HCT116 (cell line): ENCODE results near the gene SMC1B. TPM values are rescaled to one million over a fixed set of nuclear protein-coding genes. Genes with fewer than 3 reads are reported as not detected.

Experiments
- ATAC-seq: fragments of 200-7000 bp; cut with Tn5 transposase; 2 replicates; pipeline ENCODE4 v1.9.1; 2020; ENCODE audit warnings: mild to moderate bottlenecking, moderate library complexity
- BruUV-seq: library from RNA; stranded (reverse); fragments of 400-500 nt; replicated peaks from 2 replicates; lab custom pipeline; 2021; lab: Mats Ljungman, UMichigan
- CTCF ChIA-PET: fragments of 300-600 bp; sonication (Branson Sonifier 250); formaldehyde crosslinking; loops from one replicate; lab custom pipeline; 2021; ENCODE audit warnings: antibody characterized with exemption; lab: Charles Lee
- POLR2A ChIA-PET: fragments of 300-600, 350-600 bp; sonication (Branson Sonifier 250); formaldehyde crosslinking; loops from one replicate; lab custom pipeline; 2021; ENCODE audit warnings: antibody characterized with exemption; lab: Charles Lee
- RAD21 ChIA-PET, 2 experiments: fragments of 300-600 bp; sonication (Branson Sonifier 250); formaldehyde crosslinking; loops; one replicate each; lab custom pipeline; 2023; ENCODE audit warnings: low total read pairs in 2 of 2; ENCODE audit not compliant: uncharacterized antibody in 2 of 2, unreplicated experiment in 2 of 2, low non-redundant PET in 1 of 2; lab: Charles Lee
- DNase-seq: peaks from one replicate; pipeline ENCODE4 v3.0.0-alpha.2; 2010; ENCODE audit warnings: low read depth, low spot score
- H2AFZ ChIP-seq: fragments of 200-600 bp; shearing (Covaris generic), sonication (generic); 2 replicates; pipeline ENCODE4 v1.6.1; 2017; ENCODE audit warnings: low read depth, mixed run types, mixed read lengths, antibody characterized with exemption, low read length; ENCODE audit not compliant: poor library complexity, severe bottlenecking
- H3K27ac ChIP-seq: 2 replicates; pipeline ENCODE4 v1.5.1; 2012; ENCODE audit warnings: low read depth, low read length
- H3K27me3 ChIP-seq: fragments of 200-600 bp; sonication (generic); 2 replicates; pipeline ENCODE4 v1.6.1; 2016; ENCODE audit warnings: mixed run types, low read length, mixed read lengths; ENCODE audit not compliant: insufficient read depth
- H3K36me3 ChIP-seq, 2 experiments: fragments of 200-500 bp in 1 of 2; fragments of 200-600 bp in 1 of 2; sonication (Bioruptor generic) in 1 of 2; sonication (generic) in 1 of 2; 2 replicates each; pipeline versions ENCODE4 v1.5.1 to v1.6.1; 2014 to 2016; ENCODE audit warnings: low read length in 2 of 2, inconsistent platforms in 1 of 2, mixed read lengths in 1 of 2, mixed run types in 1 of 2; ENCODE audit not compliant: insufficient read depth in 2 of 2, control insufficient read depth in 1 of 2
- H3K4me1 ChIP-seq, 2 experiments: fragments of 200-600 bp in 1 of 2; sonication (generic) in 1 of 2; 2 replicates each; pipeline versions ENCODE4 v1.5.1 to v1.6.1; 2012 to 2017; ENCODE audit warnings: low read length in 2 of 2, inconsistent platforms in 1 of 2, mild to moderate bottlenecking in 1 of 2, mixed read lengths in 1 of 2, mixed run types in 1 of 2, moderate library complexity in 1 of 2; ENCODE audit not compliant: insufficient read depth in 2 of 2, control insufficient read depth in 1 of 2
- H3K4me2 ChIP-seq: fragments of 200-600 bp; sonication (generic); 2 replicates; pipeline ENCODE4 v1.6.1; 2017; ENCODE audit warnings: mixed run types, low read length, mixed read lengths
- H3K4me3 ChIP-seq, 2 experiments: fragments of 200-600 bp in 1 of 2; sonication (generic) in 1 of 2; replicated peaks in 1 of 2; 2 replicates each; pipeline ENCODE4 v1.5.1; 2011 to 2016; ENCODE audit warnings: low read length in 2 of 2, control low read depth in 1 of 2, low read depth in 1 of 2, mild to moderate bottlenecking in 1 of 2, mixed read lengths in 1 of 2, mixed run types in 1 of 2
- H3K79me2 ChIP-seq: fragments of 200-600 bp; sonication (generic); 2 replicates; pipeline ENCODE4 v1.6.1; 2017; ENCODE audit warnings: mild to moderate bottlenecking, mixed run types, low read length, moderate library complexity, mixed read lengths; ENCODE audit not compliant: insufficient read depth
- H3K9ac ChIP-seq: fragments of 200-600 bp; sonication (generic); 2 replicates; pipeline ENCODE4 v1.6.1; 2016; ENCODE audit warnings: low read length, mixed read lengths
- H3K9me2 ChIP-seq: fragments of 200-600 bp; sonication (generic), shearing (Covaris generic); 2 replicates; pipeline ENCODE4 v1.6.1; 2017; ENCODE audit warnings: mixed run types, mild to moderate bottlenecking, moderate library complexity; ENCODE audit not compliant: insufficient read depth
- H3K9me3 ChIP-seq, 2 experiments: fragments of 200-500 bp in 1 of 2; fragments of 200-600 bp in 1 of 2; sonication (Bioruptor generic) in 1 of 2; sonication (generic) in 1 of 2; 2 replicates each; pipeline ENCODE4 v1.6.1; 2014 to 2017; ENCODE audit warnings: low read length in 2 of 2, mixed read lengths in 2 of 2, inconsistent platforms in 1 of 2, low read depth in 1 of 2, mild to moderate bottlenecking in 1 of 2, mixed run types in 1 of 2, moderate library complexity in 1 of 2; ENCODE audit not compliant: control insufficient read depth in 1 of 2, insufficient read depth in 1 of 2
- H4K20me1 ChIP-seq: fragments of 200-600 bp; sonication (generic), shearing (Covaris generic); 2 replicates; pipeline ENCODE4 v1.6.1; 2017; ENCODE audit warnings: mixed run types, mild to moderate bottlenecking, moderate library complexity; ENCODE audit not compliant: insufficient read depth
- CBX3 ChIP-seq: IDR thresholded peaks from 2 replicates; pipeline ENCODE4 v1.6.1; 2012; ENCODE audit warnings: low read depth
- EGR1 ChIP-seq: IDR thresholded peaks from 2 replicates; pipeline ENCODE4 v1.6.1; 2012; ENCODE audit warnings: low read depth
- EZH2 ChIP-seq: fragments of 200-600 bp; sonication (generic); IDR thresholded peaks from 2 replicates; pipeline ENCODE4 v1.6.1; 2017; ENCODE audit warnings: antibody characterized with exemption, mixed run types
- POLR2AphosphoS5 ChIP-seq: IDR thresholded peaks from 2 replicates; pipeline ENCODE4 v1.6.1; 2011; ENCODE audit warnings: mild to moderate bottlenecking, low read depth, low read length, moderate library complexity
- RAD21 ChIP-seq: IDR thresholded peaks from 2 replicates; pipeline ENCODE4 v1.6.1; 2012; ENCODE audit warnings: low read depth, mild to moderate bottlenecking
- SIN3A ChIP-seq: IDR thresholded peaks from 2 replicates; pipeline ENCODE4 v1.6.1; 2012; ENCODE audit warnings: low read depth
- SP1 ChIP-seq: IDR thresholded peaks from 2 replicates; pipeline ENCODE4 v1.6.1; 2012; ENCODE audit warnings: low read depth
- SRF ChIP-seq: IDR thresholded peaks from 2 replicates; pipeline ENCODE4 v1.6.1; 2012; ENCODE audit warnings: low read depth
- TCF7L2 ChIP-seq: IDR thresholded peaks from 2 replicates; pipeline ENCODE4 v1.7.0; 2011; ENCODE audit warnings: borderline replicate concordance, inconsistent platforms; ENCODE audit not compliant: insufficient read depth, insufficient read length; ENCODE audit errors: extremely low read depth
- YY1 ChIP-seq: IDR thresholded peaks from 2 replicates; pipeline ENCODE4 v1.6.1; 2011; ENCODE audit warnings: low read length, low read depth, moderate library complexity, mild to moderate bottlenecking; ENCODE audit not compliant: insufficient replicate concordance; ENCODE audit errors: extremely low read depth
- ZFX ChIP-seq: fragments of 450-650 bp; IDR thresholded peaks from 2 replicates; pipeline ENCODE4 v1.6.1; 2017
- ZNF274 ChIP-seq: fragments of 200-500 bp; sonication (Bioruptor generic); IDR thresholded peaks from 2 replicates; pipeline ENCODE4 v1.6.1; 2014; ENCODE audit warnings: mild to moderate bottlenecking, low read depth, low read length, inconsistent platforms
- intact Hi-C: fragments of 100-400 bp; cut with micrococcal nuclease; formaldehyde crosslinking; loops from 2 replicates; pipeline ENCODE4 v1.10.0; 2022
- total RNA-seq: library from RNA; stranded (reverse); gene quantifications from one replicate; pipeline ENCODE4 v1.2.1, GENCODE V29; 2021; ENCODE audit not compliant: unreplicated experiment
- TF ChIP-seq, protein P1 (sequence below): IDR thresholded peaks from 2 replicates; pipeline ENCODE4 v1.6.1; 2011; ENCODE audit warnings: mild to moderate bottlenecking, low read length, moderate library complexity; ENCODE audit not compliant: insufficient replicate concordance; ENCODE audit errors: extremely low read depth
- TF ChIP-seq, protein P2 (sequence below): IDR thresholded peaks from 2 replicates; pipeline ENCODE4 v1.6.1; 2012
- TF ChIP-seq, protein P3 (sequence below): IDR thresholded peaks from 2 replicates; pipeline ENCODE4 v1.6.1; 2012; ENCODE audit warnings: low read depth
- TF ChIP-seq, protein P4 (sequence below), 3 experiments: fragments of 200-600 bp in 1 of 3; sonication (generic) in 1 of 3; IDR thresholded peaks in 2 of 3; conservative IDR thresholded peaks in 1 of 3; 2 replicates each; pipeline ENCODE4 v1.5.1; 2012 to 2017; ENCODE audit warnings: low read depth in 2 of 3, low read length in 2 of 3, antibody characterized with exemption in 1 of 3, borderline replicate concordance in 1 of 3, control low read depth in 1 of 3, mild to moderate bottlenecking in 1 of 3, mixed read lengths in 1 of 3, mixed run types in 1 of 3, moderate library complexity in 1 of 3; ENCODE audit not compliant: insufficient read depth in 1 of 3
- TF ChIP-seq, protein P5 (sequence below): IDR thresholded peaks from 2 replicates; pipeline ENCODE4 v1.6.1; 2012

The SMC1B gene
- total RNA-seq, 1 experiment from 2014 or later: not detected

DNA sequence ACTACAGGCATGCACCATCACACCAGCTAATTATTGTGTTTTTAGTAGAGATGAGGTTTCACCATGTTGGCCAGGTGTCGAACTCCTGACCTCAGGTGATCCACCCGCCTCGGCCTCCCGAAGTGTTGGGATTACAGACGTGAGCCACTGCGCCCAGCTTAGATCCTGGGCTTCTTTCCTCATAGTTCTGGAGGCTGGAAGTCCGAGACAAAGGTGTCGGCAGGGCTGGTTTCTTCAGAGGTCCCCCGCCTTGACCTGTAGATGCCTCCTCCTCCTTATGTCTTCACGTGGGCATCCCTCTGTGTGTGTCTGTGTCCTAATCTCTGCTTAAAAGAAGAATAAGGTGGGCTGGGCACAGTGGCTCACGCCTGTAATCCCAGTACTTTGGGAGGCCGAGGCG, 45.1 kb upstream of the SMC1B start:
- BruUV-seq: no TSS peak
- H3K4me1 ChIP-seq: no peaks in the 10 kb centered on the region
- no peaks in the 10 kb centered on the region for H3K9me3 ChIP-seq
- no peak overlapping the region for H3K27ac ChIP-seq
- H3K36me3 ChIP-seq: no peaks in the 10 kb centered on the region
- POLR2A ChIA-PET: no interaction called here
- no peak overlapping the region for H3K4me2 ChIP-seq
- DNase-seq (no peak), ATAC-seq (no peak)
- H3K79me2 ChIP-seq: no peaks in the 10 kb centered on the region
- H4K20me1 ChIP-seq: no peaks in the 10 kb centered on the region
- TF ChIP-seq, protein P1, sequence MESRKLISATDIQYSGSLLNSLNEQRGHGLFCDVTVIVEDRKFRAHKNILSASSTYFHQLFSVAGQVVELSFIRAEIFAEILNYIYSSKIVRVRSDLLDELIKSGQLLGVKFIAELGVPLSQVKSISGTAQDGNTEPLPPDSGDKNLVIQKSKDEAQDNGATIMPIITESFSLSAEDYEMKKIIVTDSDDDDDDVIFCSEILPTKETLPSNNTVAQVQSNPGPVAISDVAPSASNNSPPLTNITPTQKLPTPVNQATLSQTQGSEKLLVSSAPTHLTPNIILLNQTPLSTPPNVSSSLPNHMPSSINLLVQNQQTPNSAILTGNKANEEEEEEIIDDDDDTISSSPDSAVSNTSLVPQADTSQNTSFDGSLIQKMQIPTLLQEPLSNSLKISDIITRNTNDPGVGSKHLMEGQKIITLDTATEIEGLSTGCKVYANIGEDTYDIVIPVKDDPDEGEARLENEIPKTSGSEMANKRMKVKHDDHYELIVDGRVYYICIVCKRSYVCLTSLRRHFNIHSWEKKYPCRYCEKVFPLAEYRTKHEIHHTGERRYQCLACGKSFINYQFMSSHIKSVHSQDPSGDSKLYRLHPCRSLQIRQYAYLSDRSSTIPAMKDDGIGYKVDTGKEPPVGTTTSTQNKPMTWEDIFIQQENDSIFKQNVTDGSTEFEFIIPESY: no peak
- TF ChIP-seq, protein P2, sequence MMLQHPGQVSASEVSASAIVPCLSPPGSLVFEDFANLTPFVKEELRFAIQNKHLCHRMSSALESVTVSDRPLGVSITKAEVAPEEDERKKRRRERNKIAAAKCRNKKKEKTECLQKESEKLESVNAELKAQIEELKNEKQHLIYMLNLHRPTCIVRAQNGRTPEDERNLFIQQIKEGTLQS: no peak
- TF ChIP-seq ZNF274: no peak
- no peak for TF ChIP-seq TCF7L2
- no peak for TF ChIP-seq CBX3
- no peak for TF ChIP-seq RAD21
- TF ChIP-seq YY1: no peak
- TF ChIP-seq SRF: no peak
- no peak for TF ChIP-seq SIN3A
- no peak for TF ChIP-seq EGR1
- TF ChIP-seq, protein P3, sequence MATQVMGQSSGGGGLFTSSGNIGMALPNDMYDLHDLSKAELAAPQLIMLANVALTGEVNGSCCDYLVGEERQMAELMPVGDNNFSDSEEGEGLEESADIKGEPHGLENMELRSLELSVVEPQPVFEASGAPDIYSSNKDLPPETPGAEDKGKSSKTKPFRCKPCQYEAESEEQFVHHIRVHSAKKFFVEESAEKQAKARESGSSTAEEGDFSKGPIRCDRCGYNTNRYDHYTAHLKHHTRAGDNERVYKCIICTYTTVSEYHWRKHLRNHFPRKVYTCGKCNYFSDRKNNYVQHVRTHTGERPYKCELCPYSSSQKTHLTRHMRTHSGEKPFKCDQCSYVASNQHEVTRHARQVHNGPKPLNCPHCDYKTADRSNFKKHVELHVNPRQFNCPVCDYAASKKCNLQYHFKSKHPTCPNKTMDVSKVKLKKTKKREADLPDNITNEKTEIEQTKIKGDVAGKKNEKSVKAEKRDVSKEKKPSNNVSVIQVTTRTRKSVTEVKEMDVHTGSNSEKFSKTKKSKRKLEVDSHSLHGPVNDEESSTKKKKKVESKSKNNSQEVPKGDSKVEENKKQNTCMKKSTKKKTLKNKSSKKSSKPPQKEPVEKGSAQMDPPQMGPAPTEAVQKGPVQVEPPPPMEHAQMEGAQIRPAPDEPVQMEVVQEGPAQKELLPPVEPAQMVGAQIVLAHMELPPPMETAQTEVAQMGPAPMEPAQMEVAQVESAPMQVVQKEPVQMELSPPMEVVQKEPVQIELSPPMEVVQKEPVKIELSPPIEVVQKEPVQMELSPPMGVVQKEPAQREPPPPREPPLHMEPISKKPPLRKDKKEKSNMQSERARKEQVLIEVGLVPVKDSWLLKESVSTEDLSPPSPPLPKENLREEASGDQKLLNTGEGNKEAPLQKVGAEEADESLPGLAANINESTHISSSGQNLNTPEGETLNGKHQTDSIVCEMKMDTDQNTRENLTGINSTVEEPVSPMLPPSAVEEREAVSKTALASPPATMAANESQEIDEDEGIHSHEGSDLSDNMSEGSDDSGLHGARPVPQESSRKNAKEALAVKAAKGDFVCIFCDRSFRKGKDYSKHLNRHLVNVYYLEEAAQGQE: no peak
- TF ChIP-seq ZFX: no peak
- TF ChIP-seq, protein P4, sequence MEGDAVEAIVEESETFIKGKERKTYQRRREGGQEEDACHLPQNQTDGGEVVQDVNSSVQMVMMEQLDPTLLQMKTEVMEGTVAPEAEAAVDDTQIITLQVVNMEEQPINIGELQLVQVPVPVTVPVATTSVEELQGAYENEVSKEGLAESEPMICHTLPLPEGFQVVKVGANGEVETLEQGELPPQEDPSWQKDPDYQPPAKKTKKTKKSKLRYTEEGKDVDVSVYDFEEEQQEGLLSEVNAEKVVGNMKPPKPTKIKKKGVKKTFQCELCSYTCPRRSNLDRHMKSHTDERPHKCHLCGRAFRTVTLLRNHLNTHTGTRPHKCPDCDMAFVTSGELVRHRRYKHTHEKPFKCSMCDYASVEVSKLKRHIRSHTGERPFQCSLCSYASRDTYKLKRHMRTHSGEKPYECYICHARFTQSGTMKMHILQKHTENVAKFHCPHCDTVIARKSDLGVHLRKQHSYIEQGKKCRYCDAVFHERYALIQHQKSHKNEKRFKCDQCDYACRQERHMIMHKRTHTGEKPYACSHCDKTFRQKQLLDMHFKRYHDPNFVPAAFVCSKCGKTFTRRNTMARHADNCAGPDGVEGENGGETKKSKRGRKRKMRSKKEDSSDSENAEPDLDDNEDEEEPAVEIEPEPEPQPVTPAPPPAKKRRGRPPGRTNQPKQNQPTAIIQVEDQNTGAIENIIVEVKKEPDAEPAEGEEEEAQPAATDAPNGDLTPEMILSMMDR (IDR thresholded peaks at IDR 0.05 in 2 of 3, conservative IDR thresholded peaks at IDR 0.05 in 1 of 3; ENCODE audit: borderline replicate concordance in 1 of 3, insufficient read depth in 1 of 3, low read depth in 2 of 3, low read length in 2 of 3): no peak
- TF ChIP-seq EZH2: no peak
- TF ChIP-seq SP1: no peak
- no peak for TF ChIP-seq POLR2AphosphoS5
- TF ChIP-seq, protein P5, sequence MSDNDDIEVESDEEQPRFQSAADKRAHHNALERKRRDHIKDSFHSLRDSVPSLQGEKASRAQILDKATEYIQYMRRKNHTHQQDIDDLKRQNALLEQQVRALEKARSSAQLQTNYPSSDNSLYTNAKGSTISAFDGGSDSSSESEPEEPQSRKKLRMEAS: no peak
- RAD21 ChIA-PET: no interaction called here
- CTCF ChIA-PET: no interaction called here
- H3K4me3 ChIP-seq: no peak overlapping the region
- no peaks in the 10 kb centered on the region for H3K9me2 ChIP-seq
- intact Hi-C loops: no loop called here
- H2AFZ ChIP-seq: no peak overlapping the region
- no peaks in the 10 kb centered on the region for H3K27me3 ChIP-seq
- no peak overlapping the region for H3K9ac ChIP-seq
